ENCODE measurements around the gene TUBB. TPM values are rescaled to one million over a fixed set of nuclear protein-coding genes. Genes with fewer than 3 reads are reported as not detected.
A peak's percentile ranks its signal among the peaks of the same experiment; 100 is the strongest.

TUBB gene
- total RNA-seq, 2 experiments from 2014 or later: 1,244 to 1,346 TPM

GRCh38 chr6:30678964-30679726, 41.0 kb upstream of the TUBB start:
- no peaks in the 10 kb centered on the region for H3K9me2 ChIP-seq (ENCODE audit: insufficient read depth, low read length)
- BruUV-seq (replicated peaks): no TSS peak
- no peak overlapping the region for H2AFZ ChIP-seq (ENCODE audit: low read length)
- no peak for TF ChIP-seq EZH2phosphoT487 (IDR thresholded peaks at IDR 0.05; ENCODE audit: borderline replicate concordance, low read depth, low read length)
- peak; percentile 97 for TF ChIP-seq CTCF (conservative IDR thresholded peaks at IDR 0.05; ENCODE audit: low read length)
- peaks cover 13% of the 10 kb centered on the region; the same call in 1 of the 2 replicates for H4K20me1 ChIP-seq (ENCODE audit: insufficient read depth, low read length)
- CTCF ChIA-PET (ENCODE audit: unreplicated experiment): interaction anchor here (0.8 to 1.2 kb wide), 4 partner anchors 9 to 122 kb away, joined by 3 to 10 read pairs (median 6); partner anchors contain the start of gene PRR3
- peaks cover 83% of the 10 kb centered on the region for H3K36me3 ChIP-seq (ENCODE audit: insufficient read depth, low read length)
- H3K79me2 ChIP-seq (ENCODE audit: insufficient read depth, low read depth, low read length): peaks cover 69% of the 10 kb centered on the region
- DNase-seq (ENCODE audit: low spot score): peak; percentile 89
- peaks cover 30% of the 10 kb centered on the region for H3K4me1 ChIP-seq (ENCODE audit: insufficient read depth, low read length, poor library complexity, severe bottlenecking)
- POLR2A ChIA-PET: interaction anchor here (0.7 to 2.1 kb wide), 8 partner anchors 9 to 144 kb away, joined by 3 to 12 read pairs (median 6); partner anchors contain the start of genes MDC1 and TUBB
- intact Hi-C loops (cut with micrococcal nuclease; ENCODE audit: unreplicated experiment): loop anchor here (1.0 to 10.0 kb wide), 4 partner anchors 9 to 206 kb away; partner anchors contain the start of gene DDR1
- H3K4me3 ChIP-seq (ENCODE audit: low read depth, low read length, poor library complexity, severe bottlenecking): peak overlapping the region; percentile 95
- peak overlapping the region; percentile 78 for H3K27ac ChIP-seq (ENCODE audit: low read depth, low read length, poor library complexity, severe bottlenecking)
- no peaks in the 10 kb centered on the region for H3K9me3 ChIP-seq (ENCODE audit: low read length)
- H3K4me2 ChIP-seq (ENCODE audit: low read length): peak overlapping the region; percentile 99

- peaks cover 89% of the 10 kb centered on the region for H3K36me3 ChIP-seq (ENCODE audit: insufficient read depth, low read length)
- peak; percentile 24 for DNase-seq (ENCODE audit: low spot score)
- H3K27ac ChIP-seq (ENCODE audit: low read depth, low read length, poor library complexity, severe bottlenecking): peak overlapping the region; percentile 78
- BruUV-seq (replicated peaks): no TSS peak
- intact Hi-C loops (cut with micrococcal nuclease; ENCODE audit: unreplicated experiment): loop anchor here (1.0 to 10.0 kb wide), 5 partner anchors 8 to 815 kb away; partner anchors contain the start of genes DDR1 and MICB
- peaks cover 15% of the 10 kb centered on the region; the same call in 1 of the 2 replicates for H4K20me1 ChIP-seq (ENCODE audit: insufficient read depth, low read length)
- peak overlapping the region; percentile 95 for H3K4me3 ChIP-seq (ENCODE audit: low read depth, low read length, poor library complexity, severe bottlenecking)
- peaks cover 30% of the 10 kb centered on the region for H3K4me1 ChIP-seq (ENCODE audit: insufficient read depth, low read length, poor library complexity, severe bottlenecking)
- peak overlapping the region; percentile 99 for H3K4me2 ChIP-seq (ENCODE audit: low read length)
- H3K9me3 ChIP-seq (ENCODE audit: low read length): no peaks in the 10 kb centered on the region
- no peaks in the 10 kb centered on the region for H3K9me2 ChIP-seq (ENCODE audit: insufficient read depth, low read length)
- H3K79me2 ChIP-seq (ENCODE audit: insufficient read depth, low read depth, low read length): peaks cover 77% of the 10 kb centered on the region
- H2AFZ ChIP-seq (ENCODE audit: low read length): no peak overlapping the region
- ChIA-PET POLR2A (interaction anchor here (0.6 to 2.1 kb wide), 6 partner anchors 8 to 65 kb away, joined by 3 to 12 read pairs (median 4); partner anchors contain the start of gene TUBB), CTCF (ENCODE audit: unreplicated experiment) (interaction anchor here (0.6 to 1.2 kb wide), 7 partner anchors 9 to 51 kb away, joined by 3 to 10 read pairs (median 5); no protein-coding TSS in a partner anchor)
- TF ChIP-seq EZH2phosphoT487 (IDR thresholded peaks at IDR 0.05; ENCODE audit: borderline replicate concordance, low read depth, low read length): no peak
- TF ChIP-seq CTCF (conservative IDR thresholded peaks at IDR 0.05; ENCODE audit: low read length): no peak
These were observed 40.2 kb upstream of the TUBB start for GRCh38 chr6:30679765-30680535.

Data from OCI-LY7 (cell line).